Kidney tubule cell (primary cell): ENCODE data around the gene IST1.

Experiments used
- DNase-seq: peaks from one replicate; pipeline ENCODE4 v3.0.0-alpha.2; 2018; ENCODE audit warnings: low spot score

IST1 gene

DNA sequence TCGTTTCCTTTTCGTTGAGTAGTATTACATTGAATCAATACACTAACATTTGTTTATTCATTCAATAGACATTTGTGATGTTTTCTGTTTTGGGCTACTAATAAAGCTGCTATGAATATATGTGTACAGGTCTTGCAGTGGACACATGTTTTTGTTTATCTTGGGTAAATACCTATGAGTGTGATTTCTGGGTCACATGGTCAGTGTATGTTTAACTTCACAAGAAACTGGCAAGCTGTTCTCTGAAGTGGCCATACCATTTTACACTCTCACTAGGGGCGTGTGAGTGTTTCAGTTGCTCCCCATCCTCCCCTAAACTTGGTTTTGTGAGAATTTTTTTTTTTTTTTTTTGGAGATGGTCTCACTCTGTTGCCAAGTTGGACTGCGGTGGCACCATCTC is 69.9 kb downstream of the IST1 start:
- DNase-seq: no peak

DNA sequence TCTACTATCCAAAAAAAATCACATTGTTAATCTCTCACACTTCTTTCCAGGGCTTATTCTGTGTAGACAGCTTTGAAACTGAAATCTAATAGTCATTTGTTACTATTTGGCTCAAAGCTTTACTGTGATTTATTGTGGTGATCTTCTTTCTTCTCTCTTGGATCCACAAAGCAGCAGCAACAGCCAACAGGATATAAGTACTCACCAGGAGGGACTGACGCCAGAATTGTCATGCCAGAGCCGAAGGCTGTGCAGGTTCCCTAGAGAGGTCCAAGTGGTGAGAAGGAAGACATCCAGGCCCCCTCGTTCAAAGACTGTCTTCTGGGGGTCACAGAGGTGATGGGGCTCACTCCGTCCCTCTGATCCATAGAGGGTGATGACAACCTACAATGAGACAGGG is 71.6 kb downstream of the IST1 start:
- DNase-seq: no peak

DNA sequence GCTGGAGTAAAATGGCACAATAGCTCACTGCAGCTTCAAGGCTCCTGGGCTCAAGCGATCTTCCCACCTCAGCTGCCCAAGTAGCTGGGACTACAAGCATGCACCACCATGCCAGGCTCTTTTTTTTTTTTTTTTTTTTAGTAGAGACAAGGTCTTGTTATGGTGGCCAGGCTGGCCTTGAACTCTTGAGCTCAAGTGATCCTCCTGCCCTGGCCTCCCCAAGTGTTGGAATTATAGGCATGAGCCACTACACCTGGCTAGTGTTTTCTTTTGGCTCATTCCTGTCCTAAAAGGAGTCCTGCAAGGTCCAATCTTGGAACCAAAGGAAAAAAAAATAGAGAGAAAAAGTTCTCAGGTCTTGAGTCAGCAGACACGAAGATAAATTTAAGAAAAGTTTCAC is 74.0 kb downstream of the IST1 start:
- DNase-seq: no peak

DNA sequence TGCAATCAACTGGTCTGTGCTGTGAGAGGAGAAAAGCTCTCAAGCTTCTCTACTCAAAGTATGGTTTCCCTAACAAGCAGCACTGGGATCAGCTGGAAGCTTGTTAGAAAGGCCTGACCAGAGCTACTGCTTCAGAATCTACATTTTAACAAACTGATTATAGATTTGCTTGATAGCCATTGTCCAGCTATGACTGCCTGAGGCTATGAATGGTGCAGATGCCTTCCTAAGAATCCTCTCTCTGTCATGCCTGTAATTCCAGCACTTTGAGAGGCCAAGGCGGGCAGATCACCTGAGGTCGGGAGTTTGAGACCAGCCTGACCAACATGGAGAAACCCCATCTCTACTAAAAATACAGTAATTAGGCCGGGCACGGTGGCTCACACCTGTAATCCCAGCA is 76.2 kb downstream of the IST1 start:
- no peak for DNase-seq

DNA sequence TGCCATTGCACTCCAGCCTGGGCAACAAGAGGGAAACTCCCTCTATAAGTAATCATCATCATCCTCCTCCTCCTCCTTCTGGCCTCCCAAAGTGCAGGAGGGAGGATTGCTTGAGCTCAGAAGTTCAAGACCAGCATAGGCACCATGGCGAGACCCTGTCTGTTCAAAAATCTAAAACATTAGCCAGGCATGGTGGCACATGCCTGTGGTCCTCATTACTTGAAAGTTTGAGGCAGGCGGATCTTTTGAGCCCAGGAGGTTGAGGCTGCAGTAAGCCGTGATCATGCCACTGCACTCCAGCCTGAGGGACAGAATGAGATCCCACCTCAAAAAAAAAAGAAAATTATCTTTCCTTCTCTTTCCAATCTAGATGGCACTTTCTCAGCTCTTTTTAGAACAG is 77.0 kb downstream of the IST1 start:
- no peak for DNase-seq

DNA sequence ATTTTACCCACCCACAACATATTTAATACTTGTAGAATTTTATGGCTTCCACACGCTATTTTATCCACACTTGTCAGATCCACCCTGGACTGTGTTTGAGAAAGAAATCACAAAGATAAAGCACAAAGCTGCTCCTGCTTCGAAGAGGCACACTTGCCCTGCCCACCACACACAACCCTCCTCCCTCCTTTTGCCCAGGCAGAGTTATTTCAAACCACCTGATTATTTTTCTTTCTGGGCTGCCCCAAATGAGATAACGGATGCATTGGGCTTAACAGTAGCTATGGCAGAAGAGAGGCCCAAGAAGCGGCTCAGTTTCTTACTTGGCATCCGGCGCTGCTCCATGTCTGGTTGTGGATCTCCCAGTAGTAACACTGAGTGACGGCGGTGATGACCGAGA is 77.7 kb downstream of the IST1 start:
- no peak for DNase-seq

DNA sequence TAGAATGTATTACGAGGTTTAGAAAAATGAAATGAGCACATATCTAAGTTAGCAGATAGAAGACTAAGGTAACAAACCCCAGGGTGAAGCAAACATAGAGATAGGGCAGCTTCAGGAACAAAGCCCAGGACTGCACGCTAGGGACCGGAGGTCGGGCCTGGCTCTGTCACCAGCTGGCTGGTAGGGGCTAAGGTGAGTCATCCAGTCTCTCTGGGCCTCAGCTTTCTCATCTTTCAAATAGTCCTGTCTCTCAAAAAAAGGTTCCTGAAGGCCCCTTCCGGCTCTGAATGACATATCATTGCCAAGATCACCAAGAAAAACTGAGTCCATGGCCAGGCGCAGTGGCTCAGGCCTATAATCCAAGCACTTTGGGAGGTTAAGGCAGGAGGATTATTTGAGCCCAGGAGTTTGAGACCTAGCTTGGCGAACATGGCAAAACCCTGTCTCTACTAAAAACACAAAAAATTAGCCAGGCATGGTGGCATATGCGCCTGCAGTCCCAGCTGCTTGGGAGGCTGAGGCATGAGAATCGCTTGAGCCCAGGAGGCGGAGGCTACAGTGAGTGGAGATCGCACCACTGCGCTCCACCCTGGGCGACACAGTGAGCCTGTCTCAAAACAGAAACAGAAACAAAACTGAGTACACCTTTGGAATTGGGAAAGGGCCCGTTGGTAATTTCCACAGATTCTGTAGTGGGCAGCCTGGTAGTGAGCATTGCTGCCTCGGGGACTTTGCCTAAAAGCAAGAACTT is 78.9 kb downstream of the IST1 start:
- DNase-seq: no peak
